Mucosa of descending colon (tissue), 3 donors: ENCODE data around the gene ZCCHC9. TPM values are rescaled to one million over a fixed set of nuclear protein-coding genes. Genes with fewer than 3 reads are reported as not detected.
A peak's percentile ranks its signal among the peaks of the same experiment; 100 is the strongest.
"Not testable (repeated sequence)": the region's sequence is repeated elsewhere in the genome, so short reads cannot be mapped to it uniquely, and the experiment has no call there.

Experiments used
- ATAC-seq: fragments of 200-7000 bp; cut with Tn5 transposase; one replicate; pipeline ENCODE4 v1.9.1; 2020; ENCODE audit warnings: mild to moderate bottlenecking, moderate library complexity
- DNase-seq, 3 donors: peaks; one replicate each; pipeline ENCODE4 v3.0.0-alpha.2; 2020
- H3K36me3 ChIP-seq: fragments of 200-600 bp; one replicate; pipeline ENCODE4 v1.8.0; 2021; ENCODE audit warnings: low read depth, mild to moderate bottlenecking
- H3K4me1 ChIP-seq: fragments of 200-600 bp; one replicate; pipeline ENCODE4 v1.8.0; 2021; ENCODE audit warnings: low read depth, mild to moderate bottlenecking
- H3K4me3 ChIP-seq: fragments of 200-600 bp; one replicate; pipeline ENCODE4 v1.8.0; 2021; ENCODE audit warnings: mild to moderate bottlenecking
- H3K9me3 ChIP-seq: fragments of 200-600 bp; one replicate; pipeline ENCODE4 v1.8.0; 2021; ENCODE audit warnings: mild to moderate bottlenecking
- intact Hi-C, 2 donors: fragments of 100-400 bp; cut with DNase I in 1 of 2; cut with micrococcal nuclease in 1 of 2; formaldehyde crosslinking; loops; one replicate each; pipeline versions ENCODE4 v1.11.0 to v1.11.1; 2022; cut with DNase I, micrococcal nuclease
- total RNA-seq, 3 donors: library from RNA; stranded (reverse); fragmentation: NEBNext Ultra II Directional in 2 of 3; extraction: Animal tissue kit (Norgen Biotek cat#: 25700) in 2 of 3; gene quantifications; one replicate each; pipeline versions ENCODE4 v1.2.1 to v1.2.4, GENCODE V29; 2021 to 2023
- TF ChIP-seq, protein P1 (sequence below): fragments of 200-600 bp; IDR thresholded peaks from one replicate; pipeline ENCODE4 v1.8.0; 2022; ENCODE audit warnings: antibody characterized with exemption, mild to moderate bottlenecking
- donor health status: DM: no; HTN: no; CAD: no; lungs with moderate emphysema.
- donor health status: DM: no; HTN: no; CAD: no.
- donor health status: DM: no; HTN: yes; CAD: no.

The ZCCHC9 gene
- total RNA-seq, 3 donors from 2014 or later: 11.8 to 22.8 (median 19.5) TPM

GRCh38 chr5:81283976-81284375 is 17.4 kb upstream of the ZCCHC9 start:
- TF ChIP-seq, protein P1, sequence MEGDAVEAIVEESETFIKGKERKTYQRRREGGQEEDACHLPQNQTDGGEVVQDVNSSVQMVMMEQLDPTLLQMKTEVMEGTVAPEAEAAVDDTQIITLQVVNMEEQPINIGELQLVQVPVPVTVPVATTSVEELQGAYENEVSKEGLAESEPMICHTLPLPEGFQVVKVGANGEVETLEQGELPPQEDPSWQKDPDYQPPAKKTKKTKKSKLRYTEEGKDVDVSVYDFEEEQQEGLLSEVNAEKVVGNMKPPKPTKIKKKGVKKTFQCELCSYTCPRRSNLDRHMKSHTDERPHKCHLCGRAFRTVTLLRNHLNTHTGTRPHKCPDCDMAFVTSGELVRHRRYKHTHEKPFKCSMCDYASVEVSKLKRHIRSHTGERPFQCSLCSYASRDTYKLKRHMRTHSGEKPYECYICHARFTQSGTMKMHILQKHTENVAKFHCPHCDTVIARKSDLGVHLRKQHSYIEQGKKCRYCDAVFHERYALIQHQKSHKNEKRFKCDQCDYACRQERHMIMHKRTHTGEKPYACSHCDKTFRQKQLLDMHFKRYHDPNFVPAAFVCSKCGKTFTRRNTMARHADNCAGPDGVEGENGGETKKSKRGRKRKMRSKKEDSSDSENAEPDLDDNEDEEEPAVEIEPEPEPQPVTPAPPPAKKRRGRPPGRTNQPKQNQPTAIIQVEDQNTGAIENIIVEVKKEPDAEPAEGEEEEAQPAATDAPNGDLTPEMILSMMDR: no peak
- no peaks in the 10 kb centered on the region for H3K36me3 ChIP-seq
- H3K4me3 ChIP-seq: no peak overlapping the region
- DNase-seq (no peak), ATAC-seq (no peak)
- no peaks in the 10 kb centered on the region for H3K4me1 ChIP-seq
- intact Hi-C loops: no loop called here
- H3K9me3 ChIP-seq: no peaks in the 10 kb centered on the region

DNA sequence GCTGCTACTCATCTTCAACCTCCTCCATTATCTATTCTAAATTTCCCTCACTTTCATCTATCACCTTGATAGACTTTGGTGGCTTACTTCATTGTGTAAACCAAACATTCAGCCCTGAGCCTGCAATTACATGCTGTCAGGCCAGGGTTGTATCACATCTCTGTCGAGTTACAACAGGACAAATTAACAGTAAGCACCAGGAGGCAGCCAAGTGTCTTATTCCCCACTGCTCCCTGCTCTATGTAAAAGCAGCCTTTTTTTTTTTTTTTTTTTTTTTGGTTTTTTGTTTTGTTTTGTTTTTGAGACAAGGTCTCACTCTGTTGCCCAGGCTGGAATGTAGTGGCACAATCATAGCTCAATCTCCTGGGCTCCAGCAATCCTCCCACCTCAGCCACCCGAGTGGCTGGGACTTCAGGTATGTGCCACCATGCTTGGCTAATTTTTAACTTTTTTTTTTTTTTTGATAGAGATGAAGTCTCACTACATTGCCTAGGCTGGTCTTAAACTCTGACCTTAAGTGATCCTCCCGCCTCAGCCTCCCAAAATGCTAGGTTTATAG is 15.2 kb upstream of the ZCCHC9 start:
- intact Hi-C loops: no loop called here
- Histone ChIP-seq H3K9me3 (no peaks in the 10 kb centered on the region), H3K36me3 (no peaks in the 10 kb centered on the region), H3K4me3 (no peak overlapping the region), H3K4me1 (no peaks in the 10 kb centered on the region)
- TF ChIP-seq, protein P1: no peak
- DNase-seq: no peak
- ATAC-seq: no peak

GRCh38 chr5:81288021-81288433 is 13.4 kb upstream of the ZCCHC9 start:
- Histone ChIP-seq H3K9me3 (peaks cover 13% of the 10 kb centered on the region), H3K4me1 (no peaks in the 10 kb centered on the region), H3K4me3 (no peak overlapping the region), H3K36me3 (no peaks in the 10 kb centered on the region)
- TF ChIP-seq, protein P1: no peak
- intact Hi-C loops: no loop called here
- ATAC-seq (no peak), DNase-seq (no peak)

DNA sequence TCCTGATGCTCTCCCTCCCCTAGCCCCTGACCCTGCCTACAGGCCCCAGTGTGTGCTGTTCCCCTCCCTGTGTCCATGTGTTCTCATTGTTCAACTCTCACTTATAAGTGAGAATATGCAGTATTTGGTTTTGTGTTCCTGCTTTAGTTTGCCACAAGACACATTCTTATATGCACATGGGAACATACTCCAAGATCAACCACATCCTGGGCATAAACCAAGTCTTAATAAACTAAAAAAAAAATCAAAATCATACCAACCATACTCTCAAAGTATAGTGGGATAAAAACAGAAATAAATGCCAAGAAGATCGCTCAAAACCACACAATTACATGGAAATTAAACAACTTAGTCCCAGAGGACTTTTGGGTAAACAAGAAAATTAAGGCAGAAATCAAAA is 11.2 kb upstream of the ZCCHC9 start:
- DNase-seq (no peak), ATAC-seq (no peak)
- TF ChIP-seq, protein P1: no peak
- Histone ChIP-seq H3K4me3 (no peak overlapping the region), H3K4me1 (no peaks in the 10 kb centered on the region), H3K9me3 (peaks cover 13% of the 10 kb centered on the region), H3K36me3 (no peaks in the 10 kb centered on the region)
- intact Hi-C loops: no loop called here

- intact Hi-C loops: no loop called here
- peaks cover 13% of the 10 kb centered on the region for H3K9me3 ChIP-seq
- H3K36me3 ChIP-seq: no peaks in the 10 kb centered on the region
- ATAC-seq: peak; percentile 84
- no peaks in the 10 kb centered on the region for H3K4me1 ChIP-seq
- H3K4me3 ChIP-seq: no peak overlapping the region
- TF ChIP-seq, protein P1: no peak
- no peak for DNase-seq
Observed at GRCh38 chr5:81292130-81292529, 9.3 kb upstream of the ZCCHC9 start.

- intact Hi-C loops, H3K4me3 ChIP-seq, DNase-seq, H3K36me3 ChIP-seq, ATAC-seq, H3K4me1 ChIP-seq: not testable (repeated sequence)
- H3K9me3 ChIP-seq: peaks cover 13% of the 10 kb centered on the region
Observed at GRCh38 chr5:81294021-81294420, 7.4 kb upstream of the ZCCHC9 start.
